ENCODE measurements around the gene CTNNBL1. TPM values are rescaled to one million over a fixed set of nuclear protein-coding genes. Genes with fewer than 3 reads are reported as not detected.

The CTNNBL1 gene
- polyA plus RNA-seq, 3 donors: 51.1 to 58.4 (median 51.8) TPM

DNA sequence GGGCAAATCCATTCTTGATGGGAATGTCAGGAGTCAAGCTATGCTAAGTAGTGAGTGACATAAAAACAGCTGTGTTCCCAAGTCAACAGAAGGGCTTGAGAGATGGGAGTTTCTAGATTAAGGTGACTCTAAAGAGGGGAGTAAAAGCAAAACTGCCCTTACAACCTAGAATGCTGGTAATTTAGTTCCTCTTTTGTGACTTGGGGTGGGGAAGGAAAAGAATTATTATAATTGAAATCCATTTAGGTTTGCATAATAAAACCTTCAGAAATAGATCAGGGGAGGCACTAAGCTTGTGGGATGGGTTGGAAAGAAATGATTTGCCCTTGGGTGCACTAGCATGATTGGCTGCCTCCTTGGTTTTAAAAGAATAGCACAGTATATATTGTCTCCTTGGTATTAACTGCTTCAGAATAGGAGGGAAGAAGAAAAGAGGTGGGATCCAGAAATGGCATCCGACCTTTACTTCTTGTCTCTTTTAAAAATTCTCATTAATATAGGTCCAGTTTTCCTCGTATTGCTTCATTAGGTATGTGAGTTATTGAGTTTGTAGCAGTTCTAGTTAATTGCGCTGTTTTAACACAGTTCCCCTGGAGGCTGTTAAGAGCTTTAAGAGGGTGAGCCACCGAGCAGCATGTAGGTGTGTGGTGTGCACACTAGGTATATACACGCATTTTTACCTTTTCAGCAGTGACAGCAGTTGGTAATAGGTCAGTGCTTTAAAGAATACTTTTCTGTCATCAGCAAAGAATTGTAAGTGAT is 113.8 kb downstream of the CTNNBL1 start:
- no peak for DNase-seq (ENCODE audit: low read depth in 3 of 3, low spot score in 2 of 3)

DNA sequence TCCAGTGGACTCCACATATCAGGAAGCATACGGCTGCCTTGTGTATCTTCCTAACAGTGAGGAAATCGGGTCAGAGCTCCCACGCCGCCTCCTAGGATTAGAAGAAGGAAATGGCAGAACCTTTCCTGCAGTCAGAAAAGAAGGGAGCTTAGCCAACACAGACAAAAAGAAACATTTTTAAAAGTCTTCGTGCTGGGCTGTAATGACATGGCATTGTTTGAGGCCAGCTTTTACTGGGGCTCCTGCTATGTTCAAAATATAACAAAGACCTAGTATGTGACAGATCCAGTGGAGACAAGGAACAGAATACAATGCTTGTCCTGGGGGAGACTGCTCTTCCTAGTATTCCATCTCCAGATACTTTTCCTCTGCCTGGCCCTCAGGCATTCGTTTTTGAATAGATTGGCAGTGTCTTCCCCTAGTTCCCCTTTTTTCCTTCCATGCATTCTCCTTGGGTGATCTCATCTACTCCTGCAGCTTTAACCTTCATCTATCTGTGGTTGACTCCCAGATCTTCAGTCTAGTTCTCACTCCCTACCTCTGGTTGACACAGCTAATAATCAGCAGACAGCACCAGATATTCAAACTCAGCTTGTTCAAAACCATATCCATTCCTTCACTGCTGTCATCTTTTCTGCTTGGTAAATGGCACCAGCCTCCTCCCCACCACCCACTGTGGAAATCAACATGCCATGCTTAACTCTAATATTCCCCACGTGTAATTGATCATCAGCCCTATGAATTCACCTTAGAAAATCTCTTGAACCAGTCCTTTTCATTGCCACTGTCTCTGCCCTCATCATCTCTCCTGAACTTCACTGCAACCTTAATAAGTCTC is 114.6 kb downstream of the CTNNBL1 start:
- DNase-seq (ENCODE audit: low read depth in 3 of 3, low spot score in 2 of 3): no peak

DNA sequence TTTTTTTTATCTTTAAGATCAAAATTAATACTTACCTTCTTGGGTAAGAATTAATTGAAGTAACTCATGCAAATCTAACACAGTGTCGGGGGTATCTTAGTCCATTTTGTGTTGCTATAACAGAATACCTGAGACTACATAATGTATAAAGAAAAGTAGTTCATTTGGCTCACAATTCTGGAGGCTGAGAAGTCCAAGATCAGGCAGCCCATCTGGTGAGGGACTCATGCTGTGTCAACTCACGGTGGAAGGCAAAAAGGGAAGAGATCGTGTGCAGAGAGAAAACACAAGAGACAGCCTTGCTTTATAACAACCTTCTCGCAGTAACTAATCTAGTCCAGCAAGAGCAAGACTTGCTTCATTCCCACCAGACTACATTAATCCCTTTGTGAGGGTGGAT is 116.2 kb downstream of the CTNNBL1 start:
- DNase-seq (ENCODE audit: low read depth in 3 of 3, low spot score in 2 of 3): no peak

DNA sequence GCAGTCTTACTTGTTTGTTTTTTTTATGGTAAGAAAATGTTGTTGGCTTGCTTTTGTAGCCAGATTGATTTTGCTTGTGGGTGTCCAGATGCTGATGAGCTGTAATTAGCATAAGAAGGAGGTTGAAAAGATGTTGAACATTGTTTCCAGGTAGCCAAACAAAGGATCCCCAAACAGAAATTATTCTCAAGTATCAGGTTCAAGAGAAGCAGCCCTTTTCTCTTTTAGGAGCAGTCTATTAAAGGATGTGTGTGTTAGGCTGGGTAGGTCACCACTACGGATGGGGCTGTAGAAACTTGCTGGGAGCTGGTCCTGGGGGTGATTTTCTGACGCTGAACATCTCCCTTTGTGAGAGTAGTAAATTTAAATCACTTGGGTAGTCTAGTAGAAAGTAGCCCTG is 122.2 kb downstream of the CTNNBL1 start:
- no peak for DNase-seq (ENCODE audit: low read depth in 3 of 3, low spot score in 2 of 3)

DNA sequence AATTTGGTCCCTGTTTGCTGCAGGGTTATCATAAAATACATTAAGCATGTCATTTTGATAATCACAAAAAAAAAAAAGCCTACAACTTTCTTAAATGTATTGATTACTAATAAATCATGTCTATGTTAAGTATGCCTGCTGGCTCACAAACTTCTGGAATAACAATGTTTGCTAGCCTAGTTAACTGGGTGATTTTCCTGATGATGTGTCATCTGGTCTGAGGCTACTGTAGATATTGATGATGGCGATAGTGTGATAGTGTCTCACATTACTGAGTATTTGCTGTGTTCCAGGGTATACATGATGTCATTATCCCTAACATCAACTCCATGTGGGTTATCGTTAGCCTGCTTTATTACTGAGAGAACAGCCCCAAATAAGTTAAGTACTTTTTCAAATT is 122.9 kb downstream of the CTNNBL1 start:
- DNase-seq (ENCODE audit: low read depth in 3 of 3, low spot score in 2 of 3): no peak

DNA sequence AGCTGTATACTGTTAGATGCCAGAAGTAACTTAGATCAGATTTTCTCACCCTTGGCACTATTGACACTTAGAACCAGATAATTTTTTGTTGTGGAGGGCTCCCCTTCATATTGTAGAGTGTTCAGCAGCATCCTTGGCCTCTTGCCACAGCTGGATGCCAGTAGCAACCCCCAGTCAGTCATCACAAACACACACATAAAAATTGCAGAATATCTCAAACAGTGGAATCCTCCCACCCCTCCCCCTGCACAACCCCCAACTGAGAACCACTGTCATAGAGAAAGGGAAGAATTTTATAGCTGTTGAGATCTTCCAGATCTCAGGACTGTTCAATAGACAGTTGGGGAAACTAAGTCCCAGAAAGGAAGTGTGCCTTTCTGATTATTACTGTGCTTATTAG is 127.9 kb downstream of the CTNNBL1 start:
- DNase-seq (ENCODE audit: low read depth in 3 of 3, low spot score in 2 of 3): no peak

DNA sequence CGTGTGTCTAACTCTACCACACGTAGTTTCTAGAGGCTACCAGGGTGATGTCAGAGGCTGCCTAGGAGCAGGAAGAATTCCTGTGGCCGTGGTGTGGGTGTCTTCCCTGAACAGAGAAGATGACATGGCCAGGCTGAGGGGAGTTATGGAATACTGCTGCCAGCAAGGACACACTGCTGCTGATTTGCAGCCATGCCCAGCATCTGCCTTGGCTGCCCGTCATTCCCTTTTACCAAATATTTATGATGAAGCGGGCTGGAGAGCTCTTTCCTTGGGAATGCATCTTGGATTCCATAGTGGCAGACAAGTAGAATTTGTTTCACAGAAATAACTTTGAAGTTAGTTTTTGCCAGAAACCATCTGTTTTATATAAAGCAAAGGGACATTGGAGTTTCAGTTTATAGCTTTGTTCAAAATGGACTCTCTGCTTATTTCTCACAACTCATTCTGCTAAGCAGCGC is 128.3 kb downstream of the CTNNBL1 start:
- DNase-seq (ENCODE audit: low read depth in 3 of 3, low spot score in 2 of 3): no peak

DNA sequence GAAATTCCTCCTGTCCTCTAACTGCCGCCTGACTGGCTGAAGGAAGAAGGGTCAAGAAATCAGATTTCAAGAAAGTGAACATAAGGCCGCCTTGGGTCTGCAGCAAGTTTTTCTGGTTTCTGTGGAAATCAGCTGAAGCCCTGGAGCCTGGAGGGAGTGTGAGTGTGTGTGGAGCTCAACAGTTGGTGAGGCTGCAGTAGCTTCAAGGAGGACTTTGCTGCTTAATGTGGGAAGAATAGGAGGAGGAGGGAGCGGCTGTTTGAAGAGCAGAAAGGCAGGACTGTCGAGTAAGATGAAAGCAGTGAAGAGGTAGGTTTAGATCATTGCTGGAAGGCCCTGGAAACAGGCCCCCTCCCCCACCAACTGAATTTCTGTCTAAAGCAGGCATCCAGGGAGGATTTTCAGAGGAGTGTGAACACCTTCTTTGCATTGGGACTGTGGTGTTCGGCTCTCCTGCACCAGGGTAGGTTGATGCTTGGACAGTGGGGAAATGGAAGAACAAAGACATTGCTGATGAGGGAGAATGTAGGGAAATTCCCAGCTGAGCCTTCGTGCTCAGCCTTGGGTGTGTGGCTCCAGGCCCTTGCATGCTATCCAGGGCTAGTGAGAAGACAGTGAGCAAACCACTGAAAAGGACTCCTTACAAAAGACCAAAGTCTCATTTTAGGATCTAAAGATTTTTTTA is 129.6 kb downstream of the CTNNBL1 start:
- no peak for DNase-seq (ENCODE audit: low read depth in 3 of 3, low spot score in 2 of 3)

DNA sequence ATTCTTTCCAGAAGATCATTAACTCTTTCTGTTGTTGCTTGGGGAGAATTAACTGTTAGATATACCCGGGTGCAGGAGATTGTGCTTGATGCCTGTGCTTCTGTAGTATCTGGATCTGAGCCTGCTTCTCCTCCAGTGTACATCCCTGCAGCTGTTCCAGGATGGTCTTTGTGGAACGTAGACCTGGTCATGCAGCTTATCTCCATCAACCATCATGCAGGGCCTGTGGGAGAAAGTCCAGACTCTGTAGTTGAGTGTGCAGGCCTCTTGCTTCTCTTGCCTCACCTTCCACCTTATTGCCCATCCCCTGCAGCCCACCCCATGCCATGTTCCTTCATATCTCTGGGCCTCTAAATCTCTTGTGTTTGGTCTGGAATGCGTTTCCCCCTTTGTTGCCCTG is 133.8 kb downstream of the CTNNBL1 start:
- DNase-seq (ENCODE audit: low read depth in 3 of 3, low spot score in 2 of 3): no peak

DNA sequence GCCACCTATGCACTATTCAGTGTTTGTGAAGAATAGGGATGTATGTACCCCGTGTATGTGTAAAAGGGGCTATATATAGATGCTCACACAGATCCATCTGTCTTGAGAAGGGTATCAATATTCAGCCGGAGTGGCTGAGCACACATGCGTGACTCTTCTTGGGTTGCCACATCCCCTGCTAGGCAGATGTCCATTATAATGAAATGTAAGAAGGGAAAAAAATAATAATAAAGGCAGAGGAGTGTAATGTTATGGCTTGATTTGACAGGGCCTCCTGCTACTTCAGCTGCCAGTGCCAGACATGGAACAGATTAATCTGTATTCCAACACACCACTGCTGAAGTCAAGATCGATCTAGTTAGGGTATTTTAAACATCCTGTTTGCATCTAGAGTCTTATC is 134.9 kb downstream of the CTNNBL1 start:
- no peak for DNase-seq (ENCODE audit: low read depth in 3 of 3, low spot score in 2 of 3)

DNA sequence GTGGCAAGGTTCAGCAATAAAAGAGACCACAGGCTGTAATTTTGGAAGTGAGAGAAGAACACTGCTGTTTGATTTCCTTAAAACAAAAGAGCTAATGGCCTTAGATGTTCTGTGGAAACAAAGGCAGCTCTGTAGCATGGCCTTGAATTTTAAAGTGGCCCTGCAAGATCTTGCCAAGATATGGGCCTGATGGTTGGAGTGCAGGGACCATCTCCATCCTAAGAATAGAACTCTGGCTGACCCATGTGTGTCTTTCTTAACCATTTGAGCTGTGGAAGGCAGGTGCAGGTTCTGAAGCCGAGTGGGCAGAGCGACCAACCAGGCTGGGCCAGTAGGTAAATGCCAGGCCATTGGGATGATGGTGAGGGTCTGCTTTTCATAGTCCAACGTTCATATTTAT is 135.3 kb downstream of the CTNNBL1 start:
- DNase-seq (ENCODE audit: low read depth in 3 of 3, low spot score in 2 of 3): no peak

DNA sequence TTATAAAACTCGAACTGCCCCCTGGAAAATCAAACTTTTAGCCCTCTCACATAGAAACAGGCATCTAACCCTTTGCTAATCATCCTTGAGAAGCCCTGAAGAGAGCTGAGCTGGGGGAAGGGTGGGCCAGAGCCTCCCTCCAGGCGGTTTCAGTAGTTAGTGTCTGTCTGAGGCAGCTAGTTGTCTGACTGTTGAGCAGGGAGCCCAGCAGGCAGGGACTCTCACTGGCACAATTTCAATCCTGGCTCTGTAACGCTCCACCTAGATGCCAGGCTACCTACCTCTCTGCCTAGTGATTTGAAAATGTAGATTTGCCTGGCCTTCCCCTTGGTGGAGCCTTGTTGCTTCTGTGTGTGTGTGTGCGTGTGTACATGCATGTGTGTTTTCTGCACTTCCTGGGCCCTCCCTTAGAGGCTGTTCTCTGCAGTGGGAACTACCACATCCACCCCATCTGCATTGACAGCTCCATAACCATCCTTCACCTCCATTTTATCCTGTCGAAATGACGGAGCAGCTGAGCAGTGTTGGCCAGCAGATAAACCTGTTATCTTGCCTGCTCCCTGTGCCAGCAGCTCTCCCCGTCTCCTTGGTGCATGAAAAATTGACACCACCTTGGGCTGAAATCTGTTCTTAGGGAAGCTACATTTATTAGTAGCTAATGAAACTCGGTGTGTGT is 139.5 kb downstream of the CTNNBL1 start:
- DNase-seq (ENCODE audit: low read depth in 3 of 3, low spot score in 2 of 3): no peak

DNA sequence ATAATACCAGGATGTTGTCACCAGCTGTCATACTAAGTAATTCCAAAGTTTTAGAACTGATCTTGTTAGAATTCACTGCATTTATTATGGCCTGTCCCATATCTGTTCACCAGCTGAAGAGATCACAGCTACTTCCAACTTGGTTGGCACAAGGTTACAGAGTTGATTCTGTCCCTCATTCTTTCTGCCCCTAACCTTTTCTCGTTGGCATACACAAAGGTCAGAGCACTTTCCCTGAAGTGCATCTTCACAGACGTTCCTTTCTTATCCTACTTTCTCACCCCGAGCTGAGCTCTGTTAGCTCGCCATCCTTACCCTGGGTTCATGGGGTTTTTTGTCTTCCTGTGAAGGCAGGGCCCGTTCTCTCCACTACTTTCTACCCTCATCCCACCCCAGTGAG is 143.1 kb downstream of the CTNNBL1 start:
- DNase-seq (ENCODE audit: low read depth in 3 of 3, low spot score in 2 of 3): no peak

DNA sequence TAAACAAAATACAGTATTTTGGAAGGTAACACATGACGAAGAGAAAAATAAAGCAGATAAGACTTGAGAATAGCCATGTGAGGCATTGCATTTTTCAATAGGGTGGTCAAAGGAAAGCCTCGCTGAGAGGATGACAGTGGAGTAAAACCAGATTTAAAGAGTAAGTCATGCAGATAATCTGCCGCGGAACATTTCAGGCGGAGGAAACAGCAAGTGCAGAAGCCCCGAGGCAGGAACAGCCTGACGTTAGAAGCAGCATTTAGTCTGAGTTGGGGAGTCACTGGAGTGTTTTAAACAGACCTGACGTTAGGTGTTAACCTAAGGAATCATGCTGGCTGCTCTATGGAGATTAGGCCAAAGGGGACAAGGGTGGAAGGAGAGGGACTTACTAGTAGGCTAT is 144.1 kb downstream of the CTNNBL1 start:
- DNase-seq (ENCODE audit: low read depth in 3 of 3, low spot score in 2 of 3): no peak

DNA sequence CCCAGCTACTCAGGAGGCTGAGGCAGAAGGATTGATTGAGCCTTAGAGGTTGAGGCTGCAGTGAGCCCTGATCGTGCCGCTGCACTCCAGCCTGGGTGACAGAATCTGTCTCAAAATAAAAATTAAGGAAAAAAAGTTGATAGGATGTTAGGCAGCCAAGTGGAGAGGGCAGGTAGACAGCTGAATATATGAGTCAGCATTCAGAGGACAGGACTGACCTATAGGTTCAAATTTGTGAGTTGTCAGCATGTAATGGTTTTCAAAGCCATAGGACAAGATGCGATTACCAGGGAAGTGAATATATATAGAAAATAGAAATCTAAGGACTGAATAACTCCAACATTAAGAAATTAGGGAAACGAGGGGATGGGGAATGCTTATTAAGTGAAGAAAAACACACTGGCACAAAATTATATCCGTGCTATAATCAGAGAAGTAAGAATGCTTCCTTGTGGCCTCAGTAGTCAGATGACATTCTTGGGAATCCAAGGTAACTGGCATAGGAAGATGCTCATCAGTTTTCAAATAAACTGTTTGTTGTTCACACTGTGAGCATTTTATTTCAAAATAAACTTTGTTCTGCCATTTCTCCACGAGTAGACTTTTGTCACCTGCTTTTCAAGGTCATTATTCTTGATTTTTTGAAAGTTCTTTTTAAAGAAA is 145.1 kb downstream of the CTNNBL1 start:
- DNase-seq (ENCODE audit: low read depth in 3 of 3, low spot score in 2 of 3): no peak

DNA sequence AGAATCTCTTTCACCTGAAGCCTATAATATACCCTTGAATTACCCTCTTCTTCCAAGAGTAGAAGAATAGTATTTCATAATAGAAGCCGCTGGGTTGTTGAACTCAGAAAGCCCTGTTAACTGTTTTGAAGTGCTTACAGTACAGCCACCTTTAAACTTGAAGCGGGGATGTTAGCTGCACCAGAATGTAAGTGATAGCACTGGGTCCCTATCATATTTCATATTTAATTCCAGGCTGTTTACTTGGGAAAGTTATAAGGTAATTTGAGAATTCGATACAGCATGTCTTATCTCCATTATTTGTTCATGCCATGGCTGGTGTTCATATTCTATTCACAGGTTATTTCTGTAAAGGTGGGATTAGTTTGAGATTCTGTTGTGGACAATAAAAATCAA is 145.6 kb downstream of the CTNNBL1 start:
- DNase-seq (ENCODE audit: low read depth in 3 of 3, low spot score in 2 of 3): no peak

DNA sequence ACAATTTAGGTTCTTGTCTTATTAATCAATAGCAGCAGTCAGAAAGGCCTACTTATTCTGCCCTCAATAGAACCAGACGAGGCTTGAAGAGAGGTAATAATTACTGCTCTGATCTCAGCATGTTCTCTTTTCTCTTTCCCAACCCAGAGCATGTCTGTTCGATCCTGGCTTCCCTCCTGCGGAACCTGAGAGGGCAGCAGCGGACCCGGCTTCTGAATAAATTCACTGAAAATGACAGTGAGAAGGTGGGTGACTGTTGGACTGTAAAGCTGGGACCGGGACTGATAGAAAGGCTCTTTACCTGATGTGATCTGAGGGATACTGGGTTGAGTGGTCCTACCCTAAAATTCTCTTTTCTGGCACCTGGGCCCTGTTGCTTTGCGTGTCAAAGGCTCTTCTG is 146.1 kb downstream of the CTNNBL1 start:
- DNase-seq (ENCODE audit: low read depth in 3 of 3, low spot score in 2 of 3): no peak

DNA sequence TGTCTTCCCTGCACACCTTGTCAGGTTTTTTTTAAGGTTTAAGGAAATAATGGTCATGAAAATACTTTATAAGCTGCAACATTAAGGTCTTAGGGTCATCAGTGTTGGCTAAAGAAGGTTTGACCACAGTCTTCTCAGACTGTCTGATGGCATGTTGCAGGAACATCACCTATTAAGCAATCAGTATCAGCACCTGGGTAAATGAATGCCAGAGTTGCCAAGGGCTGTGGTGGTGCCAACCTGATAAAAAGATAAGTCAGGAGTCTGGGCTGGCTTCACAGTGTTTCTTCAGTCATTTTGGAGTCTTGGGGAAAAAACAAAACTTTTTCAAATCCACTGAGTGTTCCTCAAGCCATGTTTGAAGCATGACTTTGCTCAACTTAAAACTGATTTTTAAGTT is 147.6 kb downstream of the CTNNBL1 start:
- no peak for DNase-seq (ENCODE audit: low read depth in 3 of 3, low spot score in 2 of 3)

DNA sequence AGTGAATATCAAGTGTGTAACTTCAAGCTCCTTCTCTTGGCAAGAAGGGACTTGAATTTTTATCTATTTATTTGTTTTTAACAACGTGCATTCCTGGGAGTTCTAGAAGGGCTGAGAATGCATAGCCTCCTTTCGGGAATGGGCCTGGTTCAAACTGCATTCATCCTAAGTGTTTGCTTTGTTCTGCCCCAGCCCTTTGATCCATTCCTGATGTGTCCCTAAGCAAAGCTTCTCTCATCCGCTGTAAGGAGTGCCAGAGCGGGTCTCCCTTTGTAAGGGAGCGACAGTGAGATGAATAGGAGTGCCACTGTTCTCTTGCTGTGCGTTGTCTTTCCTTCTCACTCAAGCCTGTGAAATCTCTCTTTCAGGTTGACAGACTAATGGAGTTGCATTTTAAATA is 148.1 kb downstream of the CTNNBL1 start:
- DNase-seq (ENCODE audit: low read depth in 3 of 3, low spot score in 2 of 3): no peak

DNA sequence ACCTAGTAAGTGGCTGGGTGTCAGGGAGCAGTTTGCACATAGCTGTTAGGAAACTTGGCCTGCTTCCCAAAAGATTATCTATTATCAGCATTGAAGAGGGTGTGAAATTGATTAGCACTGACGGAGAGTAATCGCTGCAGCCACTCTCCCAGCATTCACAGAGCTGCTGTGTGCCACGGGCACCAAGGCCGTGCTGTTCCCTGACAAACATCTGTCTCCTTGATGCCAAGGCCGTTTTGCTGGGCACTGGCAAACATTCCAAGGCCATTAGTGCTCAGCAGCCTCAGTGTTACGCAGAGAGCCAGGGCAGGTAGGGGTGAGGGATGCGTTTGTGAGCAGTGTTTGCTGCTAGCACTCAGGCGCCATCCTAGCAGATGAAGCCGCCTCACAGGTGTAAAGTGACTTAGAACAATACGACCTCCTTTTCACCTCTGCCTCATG is 151.4 kb downstream of the CTNNBL1 start:
- DNase-seq (ENCODE audit: low read depth in 3 of 3, low spot score in 2 of 3): no peak
